GM12872 (cell line): ENCODE results near the gene ATL2.

Source experiments
- TF ChIP-seq, protein P1 (sequence below): IDR thresholded peaks from 3 replicates; pipeline ENCODE4 v1.5.1; 2011; ENCODE audit warnings: low read depth, mild to moderate bottlenecking, low read length, moderate library complexity; ENCODE audit not compliant: insufficient read depth

The ATL2 gene

DNA sequence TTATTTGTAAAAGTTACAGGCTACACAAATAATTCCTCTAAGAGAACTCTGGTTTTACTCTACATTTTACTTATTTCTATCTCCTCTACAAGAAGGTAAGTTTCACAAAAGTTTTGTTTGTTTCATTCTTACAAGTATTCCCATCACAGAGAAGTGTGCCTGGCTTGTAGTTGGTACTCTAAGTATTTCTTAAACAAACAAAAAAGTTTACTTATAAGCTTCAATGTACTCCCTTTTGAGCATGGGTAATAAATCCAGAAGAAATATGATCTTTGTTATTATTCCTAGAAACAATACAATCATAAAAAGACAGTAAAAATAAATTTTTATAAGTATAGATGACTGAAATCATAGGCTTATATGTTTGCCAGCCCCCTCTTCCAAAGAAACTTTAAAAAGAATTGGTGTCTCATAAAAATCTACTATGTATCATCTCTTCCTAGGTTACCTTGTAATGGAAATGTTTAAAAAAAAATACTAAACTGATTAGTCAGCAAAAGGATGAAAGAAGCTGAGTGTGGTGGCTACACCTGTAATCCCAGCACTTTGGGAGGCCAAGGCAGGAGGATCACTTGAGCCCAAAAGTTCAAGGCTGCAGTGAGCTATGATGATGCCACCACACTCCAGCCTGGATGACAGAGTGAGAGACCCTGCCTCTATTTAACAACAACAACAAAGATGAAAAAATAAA, 54.7 kb downstream of the ATL2 start:
- TF ChIP-seq, protein P1, sequence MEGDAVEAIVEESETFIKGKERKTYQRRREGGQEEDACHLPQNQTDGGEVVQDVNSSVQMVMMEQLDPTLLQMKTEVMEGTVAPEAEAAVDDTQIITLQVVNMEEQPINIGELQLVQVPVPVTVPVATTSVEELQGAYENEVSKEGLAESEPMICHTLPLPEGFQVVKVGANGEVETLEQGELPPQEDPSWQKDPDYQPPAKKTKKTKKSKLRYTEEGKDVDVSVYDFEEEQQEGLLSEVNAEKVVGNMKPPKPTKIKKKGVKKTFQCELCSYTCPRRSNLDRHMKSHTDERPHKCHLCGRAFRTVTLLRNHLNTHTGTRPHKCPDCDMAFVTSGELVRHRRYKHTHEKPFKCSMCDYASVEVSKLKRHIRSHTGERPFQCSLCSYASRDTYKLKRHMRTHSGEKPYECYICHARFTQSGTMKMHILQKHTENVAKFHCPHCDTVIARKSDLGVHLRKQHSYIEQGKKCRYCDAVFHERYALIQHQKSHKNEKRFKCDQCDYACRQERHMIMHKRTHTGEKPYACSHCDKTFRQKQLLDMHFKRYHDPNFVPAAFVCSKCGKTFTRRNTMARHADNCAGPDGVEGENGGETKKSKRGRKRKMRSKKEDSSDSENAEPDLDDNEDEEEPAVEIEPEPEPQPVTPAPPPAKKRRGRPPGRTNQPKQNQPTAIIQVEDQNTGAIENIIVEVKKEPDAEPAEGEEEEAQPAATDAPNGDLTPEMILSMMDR: no peak

DNA sequence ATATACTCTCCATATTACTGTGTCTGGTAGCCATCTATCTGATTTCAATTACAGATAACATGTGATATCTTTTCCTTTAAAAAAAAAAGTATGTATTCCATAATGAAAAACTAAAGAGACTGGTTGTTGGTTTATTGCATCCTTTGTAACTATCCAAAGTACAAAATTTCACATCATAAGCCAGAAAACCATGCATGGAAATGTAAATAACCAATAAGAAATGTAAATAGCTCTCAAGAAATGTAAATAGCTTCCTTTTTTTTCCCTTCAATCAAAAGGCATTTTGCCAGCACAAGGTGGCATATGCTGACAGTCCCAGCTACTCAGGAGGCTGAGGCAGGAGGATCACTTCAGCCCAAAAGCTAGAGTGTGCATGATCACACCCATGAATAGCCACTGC, 59.3 kb downstream of the ATL2 start:
- TF ChIP-seq, protein P1: no peak

DNA sequence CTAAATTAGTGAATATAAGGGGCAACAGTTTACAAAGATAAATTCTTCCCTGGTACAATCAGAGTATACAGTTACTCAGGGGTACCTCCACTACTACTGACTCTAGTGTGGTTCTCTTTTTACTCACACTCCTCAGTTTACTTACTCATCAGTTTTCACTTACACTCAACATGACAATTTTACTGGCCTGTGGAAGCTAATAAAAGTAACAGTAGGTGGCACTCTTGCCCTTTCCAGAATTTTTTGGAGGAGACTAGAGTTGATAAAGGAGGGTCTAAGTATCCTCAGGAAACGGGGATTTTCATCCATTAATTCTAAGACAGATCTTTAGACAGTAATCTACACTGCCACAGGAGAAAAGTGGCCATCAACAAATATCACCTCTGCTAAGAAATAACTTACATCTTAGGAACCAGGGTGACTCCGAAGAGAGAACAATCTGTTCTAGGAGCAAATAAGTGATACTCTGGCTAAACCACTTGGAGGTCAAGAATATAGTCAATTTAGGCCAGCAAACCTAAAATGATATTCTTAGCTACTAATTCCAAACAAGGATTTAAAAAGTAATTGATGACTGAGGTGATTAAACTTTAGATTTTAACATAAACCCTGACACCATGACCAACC, 61.3 kb downstream of the ATL2 start:
- TF ChIP-seq, protein P1: peak; percentile 54; the same call in 2 of the 3 replicates

DNA sequence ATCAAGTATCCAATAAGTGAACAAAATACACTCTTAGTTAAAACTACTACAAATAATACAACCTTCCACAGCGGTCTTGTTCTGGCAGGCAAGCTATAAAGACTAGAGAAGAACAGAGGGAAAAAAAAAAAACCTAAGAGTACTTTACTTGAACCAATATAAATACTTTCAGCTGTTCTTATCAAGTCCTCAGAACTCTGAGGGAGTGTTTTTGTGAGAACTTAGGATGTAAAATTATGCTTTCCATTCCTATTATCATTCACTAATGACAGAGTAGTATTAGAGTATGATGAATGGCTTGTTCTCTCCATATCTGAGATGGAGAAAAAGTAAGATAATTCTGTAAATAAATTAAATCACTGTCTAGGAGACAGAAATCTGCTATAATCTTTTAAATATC, 68.3 kb downstream of the ATL2 start:
- TF ChIP-seq, protein P1: no peak

DNA sequence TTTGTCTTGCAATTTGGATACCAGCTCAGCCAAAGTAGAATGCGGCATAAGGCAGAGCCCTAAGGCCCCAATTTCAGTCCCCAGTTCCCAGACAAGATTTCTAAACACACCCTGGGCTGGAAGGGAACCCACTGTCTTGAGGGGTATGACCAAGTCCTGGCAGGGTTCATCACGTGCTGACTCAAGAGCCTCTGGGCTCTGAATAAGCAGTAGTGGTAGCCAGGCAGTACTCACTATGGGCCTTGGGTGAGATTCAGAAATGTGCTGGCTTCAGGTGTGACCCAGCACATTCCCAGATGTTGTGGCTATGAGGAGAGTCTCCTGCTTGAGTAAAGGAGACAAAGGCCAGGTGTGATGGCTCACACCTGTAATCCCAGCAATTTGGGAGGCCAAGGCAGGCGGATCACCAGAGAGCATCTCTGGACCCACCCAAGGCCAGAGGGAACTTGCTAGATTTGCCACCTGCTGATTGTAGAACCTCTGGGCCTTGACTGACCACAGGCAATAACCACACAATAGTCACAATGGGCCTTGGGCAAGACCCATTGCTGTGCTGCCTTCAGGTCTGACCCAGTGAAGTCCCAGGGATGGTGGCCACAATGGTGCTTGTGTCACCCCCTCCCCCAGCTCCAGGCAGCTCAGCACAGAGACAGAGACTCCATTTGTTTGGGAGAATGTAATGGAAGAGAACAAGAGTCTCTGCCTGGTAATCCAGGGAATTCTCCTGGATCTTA, 74.9 kb downstream of the ATL2 start:
- TF ChIP-seq, protein P1: no peak

DNA sequence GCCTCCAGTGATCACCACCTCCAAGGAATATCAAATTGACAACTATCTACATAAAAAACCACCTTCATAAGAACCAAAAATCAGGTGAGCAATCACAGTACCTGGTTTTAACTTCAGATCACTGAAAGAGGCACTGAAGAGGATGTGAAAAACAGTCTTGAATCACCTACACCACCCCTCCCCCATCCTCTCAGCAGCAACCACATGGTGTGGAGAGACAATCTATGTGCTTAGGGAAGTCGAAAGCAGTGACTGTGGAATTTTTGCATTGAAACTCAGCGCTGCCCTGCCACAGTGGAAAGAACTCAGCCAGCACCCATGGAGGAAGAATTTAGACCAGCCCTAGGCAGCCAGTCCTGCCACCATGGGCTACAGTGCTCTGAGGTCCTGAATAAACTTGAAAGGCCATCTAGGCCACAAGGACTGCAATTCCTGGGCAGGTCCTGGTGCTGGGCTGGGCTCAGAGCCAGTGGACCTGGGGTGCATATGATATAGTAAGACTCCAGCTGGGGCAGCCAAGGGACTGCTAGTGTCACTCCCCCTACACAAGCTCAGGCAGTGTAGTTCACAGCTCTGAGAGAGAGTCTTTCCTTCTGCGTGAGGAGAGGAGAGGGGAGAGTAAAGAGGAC, 75.6 kb downstream of the ATL2 start:
- TF ChIP-seq, protein P1: no peak

DNA sequence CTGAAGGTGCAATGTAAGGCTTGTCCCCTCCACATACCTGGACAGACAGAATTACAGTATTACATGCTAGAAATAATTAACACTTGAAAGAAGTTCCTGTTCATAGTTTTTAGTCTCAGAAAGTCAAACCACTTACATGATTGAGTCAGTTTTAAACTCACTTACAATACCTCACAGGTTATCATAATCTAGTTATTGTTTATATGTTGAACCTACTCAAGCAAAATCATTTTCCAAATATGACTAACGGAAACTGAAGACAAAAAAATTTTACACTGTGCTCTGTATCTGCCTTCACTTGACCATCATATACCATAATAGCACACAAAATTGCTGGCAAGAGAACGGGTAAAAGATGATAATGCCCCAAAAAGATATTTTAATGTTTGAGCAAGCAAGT, 78.5 kb downstream of the ATL2 start:
- TF ChIP-seq, protein P1: no peak
